Lower leg skin (tissue), 3 donors: Measurements from ENCODE around the gene DYNLT5.

Experiments
- CTCF ChIP-seq, 3 donors: fragments of 450-650 bp; IDR thresholded peaks; one replicate each; pipeline ENCODE4 v1.5.1; 2016; ENCODE audit warnings: antibody characterized with exemption in 3 of 3, mild to moderate bottlenecking in 3 of 3, moderate library complexity in 2 of 3
- POLR2A ChIP-seq, 2 donors: fragments of 450-650 bp; IDR thresholded peaks; one replicate each; pipeline ENCODE4 v1.6.1; 2016 to 2017; ENCODE audit warnings: antibody characterized with exemption in 2 of 2, mild to moderate bottlenecking in 1 of 2, moderate library complexity in 1 of 2

- TF ChIP-seq CTCF (IDR thresholded peaks at IDR 0.05): no peak
- no peak for TF ChIP-seq POLR2A (IDR thresholded peaks at IDR 0.05)
These were observed 5.5 kb downstream of the DYNLT5 start for GRCh38 chr1:66757722-66758240.
